Epidermal melanocyte (primary cell): ENCODE measurements around the gene TNFAIP8L1.
"Not testable (repeated sequence)": the region's sequence is repeated elsewhere in the genome, so short reads cannot be mapped to it uniquely, and the experiment has no call there.

Experiments used
- DNase-seq: peaks from one replicate; pipeline ENCODE4 v3.0.0; 2011; ENCODE audit warnings: low spot score; ENCODE audit not compliant: insufficient read length

TNFAIP8L1 gene

GRCh38 chr19:4676955-4677731, 37.8 kb downstream of the TNFAIP8L1 start:
- DNase-seq = no peak

GRCh38 chr19:4678881-4679790, 39.8 kb downstream of the TNFAIP8L1 start:
- no peak for DNase-seq

DNA sequence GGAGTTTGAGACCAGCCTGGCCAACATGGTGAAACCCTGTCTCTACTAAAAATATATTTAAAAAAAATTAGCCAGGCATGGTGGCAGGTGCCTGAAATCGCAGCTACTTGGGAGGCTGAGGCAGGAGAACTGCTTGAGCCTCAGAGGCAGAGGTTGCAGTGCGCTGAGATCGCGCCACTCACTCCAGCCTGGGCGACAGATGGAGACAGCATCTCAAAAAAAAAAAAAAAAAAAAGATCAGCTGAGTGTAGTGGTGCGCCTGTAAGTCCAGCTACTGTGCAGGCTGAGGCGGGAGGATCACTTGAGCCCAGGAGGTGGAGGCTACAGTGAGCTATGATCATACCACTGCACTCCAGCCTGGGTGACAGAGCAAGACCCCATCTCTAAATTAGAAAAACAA, 40.7 kb downstream of the TNFAIP8L1 start:
- not testable (repeated sequence) for DNase-seq

- DNase-seq = no peak
Observed at GRCh38 chr19:4682417-4683200, 43.3 kb downstream of the TNFAIP8L1 start.

DNA sequence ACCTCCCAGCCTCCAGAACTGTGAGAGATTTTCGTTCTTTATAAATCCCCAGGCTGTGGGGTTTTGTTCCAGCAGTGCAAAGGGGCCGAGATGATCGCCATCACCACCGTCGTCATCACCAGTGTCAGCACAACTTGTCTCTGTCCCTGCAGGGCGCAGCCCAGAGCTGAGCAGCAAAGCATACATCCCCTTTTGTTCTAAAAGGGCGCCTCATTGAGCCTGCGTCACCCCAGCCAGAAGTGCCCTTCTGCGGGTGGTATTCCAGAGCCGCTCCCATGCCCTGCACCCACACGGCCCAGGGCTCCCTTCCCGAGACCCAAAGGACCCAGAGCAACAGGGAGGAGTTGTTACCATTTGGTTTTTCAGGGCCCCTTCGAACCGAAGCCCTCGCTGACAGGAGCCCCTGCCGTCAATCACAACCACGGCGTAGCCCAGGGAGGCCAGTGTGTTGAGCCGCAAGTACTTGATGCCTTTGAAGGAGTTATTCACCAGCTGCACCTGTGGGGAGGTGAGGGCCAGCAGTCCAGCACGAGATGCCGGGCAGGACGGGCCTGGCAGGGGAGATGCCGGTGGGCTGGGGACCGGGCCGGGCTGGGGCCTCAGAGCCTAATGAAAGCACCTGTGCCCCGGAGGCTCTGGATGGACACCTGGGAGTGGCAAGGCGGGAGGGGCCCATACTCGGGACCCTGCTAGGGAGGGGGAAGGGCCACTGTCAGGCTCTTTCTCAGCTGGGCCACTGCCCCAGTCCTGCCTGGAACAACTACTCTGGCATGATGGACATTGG, 45.2 kb downstream of the TNFAIP8L1 start:
- DNase-seq = no peak

GRCh38 chr19:4686700-4687099, 47.4 kb downstream of the TNFAIP8L1 start:
- DNase-seq = no peak

DNA sequence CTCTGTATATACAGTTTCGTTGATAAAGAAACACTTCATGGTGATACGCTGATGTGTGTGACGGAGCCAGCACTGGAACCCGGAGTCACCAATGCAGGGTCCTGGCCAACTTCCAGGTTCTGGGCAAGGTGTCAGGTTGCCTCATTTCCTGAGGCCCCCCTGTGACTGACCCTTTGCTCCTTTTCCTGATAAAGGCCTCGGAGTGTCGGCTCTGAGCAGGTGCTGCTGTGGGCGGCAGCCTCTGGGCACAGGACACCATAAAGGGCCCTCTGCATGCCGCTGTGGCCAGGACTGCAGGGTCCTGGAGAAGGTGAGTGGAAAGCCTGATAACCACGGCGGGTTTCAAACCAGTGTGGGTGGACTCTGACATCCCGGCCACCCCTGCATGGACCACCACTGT, 48.1 kb downstream of the TNFAIP8L1 start:
- DNase-seq = no peak

DNA sequence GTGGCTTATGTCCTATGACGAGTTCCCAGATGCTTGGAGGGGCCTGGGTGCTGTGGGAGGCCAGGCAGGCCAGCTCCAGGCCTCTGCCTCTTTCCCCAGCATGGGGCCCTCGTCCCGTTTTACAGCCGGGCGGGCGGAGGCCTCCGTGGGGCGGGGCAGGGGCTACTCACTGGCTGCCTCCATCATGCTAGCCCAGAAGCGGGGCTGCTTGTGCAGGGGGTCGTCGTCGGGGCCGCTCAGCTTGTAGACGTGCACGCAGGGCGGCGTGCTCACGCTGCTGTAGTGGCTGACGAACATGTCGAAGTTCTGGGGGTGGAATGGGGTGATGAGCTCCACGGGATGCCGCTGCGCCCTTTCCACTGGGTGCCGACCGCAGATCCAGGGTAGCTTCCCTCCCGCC, 49.3 kb downstream of the TNFAIP8L1 start:
- no peak for DNase-seq

GRCh38 chr19:4689403-4689802, 50.1 kb downstream of the TNFAIP8L1 start:
- DNase-seq = no peak

- DNase-seq = peak; percentile 40
Observed at GRCh38 chr19:4690361-4690760, 51.0 kb downstream of the TNFAIP8L1 start.

GRCh38 chr19:4691373-4691772, 52.1 kb downstream of the TNFAIP8L1 start:
- no peak for DNase-seq

- DNase-seq = no peak
Observed at GRCh38 chr19:4692251-4693077, 53.1 kb downstream of the TNFAIP8L1 start.

DNA sequence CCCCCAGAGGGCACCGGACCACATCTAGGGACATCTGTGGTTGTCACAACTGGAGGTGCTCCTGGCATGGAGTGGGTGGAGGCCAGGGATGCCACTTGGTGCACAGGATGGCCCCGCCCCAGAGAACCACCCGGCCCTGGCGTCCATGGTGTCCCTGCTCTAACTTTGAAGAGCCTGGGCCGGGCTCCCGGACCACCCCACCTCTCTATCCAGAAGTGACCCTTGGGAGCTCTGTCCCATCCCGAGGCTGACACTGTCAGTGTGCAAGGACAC, 53.7 kb downstream of the TNFAIP8L1 start:
- no peak for DNase-seq

DNA sequence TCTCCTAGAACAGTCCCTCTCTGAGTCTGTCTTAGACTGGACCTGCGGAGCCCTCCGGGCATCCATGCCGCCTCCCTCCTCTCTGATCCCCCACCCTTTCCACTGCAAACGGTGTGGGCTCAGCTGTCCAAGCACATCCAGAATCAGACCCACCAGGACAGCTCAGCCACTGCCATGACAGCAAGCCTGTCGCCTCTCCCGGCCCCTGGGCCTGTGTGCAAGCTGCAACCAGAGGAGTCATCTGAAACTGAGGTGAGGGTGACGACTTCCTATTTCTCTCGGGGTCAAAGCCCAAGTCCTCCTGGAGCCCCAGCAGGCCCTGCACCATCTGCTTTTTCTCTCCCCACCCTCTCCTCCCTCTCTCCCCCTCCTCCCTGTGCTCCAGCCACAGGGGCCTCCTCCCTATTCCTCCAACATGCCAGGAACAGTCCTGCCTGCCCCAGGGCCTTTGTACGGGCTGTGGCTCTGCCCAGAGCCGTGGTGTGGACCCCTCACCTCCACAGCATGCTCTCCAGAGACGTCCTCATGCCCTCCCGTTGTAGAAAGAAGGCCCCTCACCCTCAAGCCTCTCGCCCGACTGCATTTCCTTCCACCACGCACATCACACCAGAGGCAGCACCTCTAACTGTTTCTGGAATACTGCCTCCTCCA, 54.3 kb downstream of the TNFAIP8L1 start:
- no peak for DNase-seq

GRCh38 chr19:4694211-4694987, 55.1 kb downstream of the TNFAIP8L1 start:
- peak; percentile 88 for DNase-seq

- DNase-seq = no peak
Observed at GRCh38 chr19:4695224-4695731, 56.0 kb downstream of the TNFAIP8L1 start.

DNA sequence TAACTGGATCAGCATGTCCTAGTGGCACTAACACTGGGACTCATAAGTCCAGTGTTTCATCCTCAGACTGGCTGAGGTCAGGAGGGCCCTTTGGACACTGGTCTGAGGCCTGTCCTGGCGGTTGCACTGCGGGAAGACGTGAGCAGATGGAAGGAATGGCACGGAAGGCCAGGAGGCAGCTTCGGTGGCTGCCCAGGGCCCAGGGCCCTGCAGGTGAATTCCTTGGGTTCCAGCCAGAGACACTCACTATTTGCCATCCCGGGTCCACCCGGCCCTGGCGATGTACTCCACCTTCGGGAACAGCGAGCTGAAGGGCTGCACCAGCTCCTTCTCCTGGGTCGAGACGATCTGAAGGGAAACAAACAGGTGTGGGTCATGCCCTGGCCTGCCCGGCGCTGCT, 58.0 kb downstream of the TNFAIP8L1 start:
- DNase-seq = no peak

GRCh38 chr19:4699826-4700692, 60.7 kb downstream of the TNFAIP8L1 start:
- no peak for DNase-seq
